Measurements from ENCODE around the gene TBRG4.
"Not testable (repeated sequence)": the region's sequence is repeated elsewhere in the genome, so short reads cannot be mapped to it uniquely, and the experiment has no call there.

The TBRG4 gene

GRCh38 chr7:45157653-45158401 is 46.3 kb upstream of the TBRG4 start, which contains the start of gene RAMP3:
TSS of gene RAMP3 (plus strand) at chr7:45157791. CDS start at chr7:45157829, 38 bp downstream.
- Histone ChIP-seq H3K27me3 (no peaks in the 10 kb centered on the region), H3K36me3 (no peaks in the 10 kb centered on the region), H3K4me1 (peaks cover 4% of the 10 kb centered on the region), H3K4me3 (ENCODE audit: low read depth, low read length) (no peak within 1 kb of the TSS), H3K9me3 (no peaks in the 10 kb centered on the region)
- TF ChIP-seq CTCF (IDR thresholded peaks at IDR 0.05; ENCODE audit: low read depth, low read length), result no peak
- no peak for DNase-seq

- H3K4me1 ChIP-seq, result peaks cover 4% of the 10 kb centered on the region
- no peak overlapping the region for H3K4me3 ChIP-seq (ENCODE audit: low read depth, low read length)
- H3K36me3 ChIP-seq, result no peaks in the 10 kb centered on the region
- H3K9me3 ChIP-seq, result no peaks in the 10 kb centered on the region
- no peaks in the 10 kb centered on the region for H3K27me3 ChIP-seq
- no peak for DNase-seq
- TF ChIP-seq CTCF (IDR thresholded peaks at IDR 0.05; ENCODE audit: low read depth, low read length), result no peak
Observed at GRCh38 chr7:45157286-45157652, 45.8 kb upstream of the TBRG4 start.

GRCh38 chr7:45156516-45157272 is 45.2 kb upstream of the TBRG4 start:
- DNase-seq, result no peak
- H3K4me3 ChIP-seq (ENCODE audit: low read depth, low read length), result no peak overlapping the region
- no peak for TF ChIP-seq CTCF (IDR thresholded peaks at IDR 0.05; ENCODE audit: low read depth, low read length)

GRCh38 chr7:45155941-45156340 is 44.4 kb upstream of the TBRG4 start:
- peaks cover 4% of the 10 kb centered on the region for H3K4me1 ChIP-seq
- no peak for DNase-seq

More at GRCh38 chr7:45156516-45157272, 45.2 kb upstream of the TBRG4 start:
- H3K9me3 ChIP-seq, result no peaks in the 10 kb centered on the region
- no peaks in the 10 kb centered on the region for H3K27me3 ChIP-seq
- peaks cover 4% of the 10 kb centered on the region for H3K4me1 ChIP-seq
- H3K36me3 ChIP-seq, result no peaks in the 10 kb centered on the region

GRCh38 chr7:45155357-45155900 is 43.9 kb upstream of the TBRG4 start:
- Histone ChIP-seq H3K4me1 (no peaks in the 10 kb centered on the region; the same call in none of the 2 replicates), H3K27me3 (no peaks in the 10 kb centered on the region), H3K36me3 (no peaks in the 10 kb centered on the region), H3K9me3 (no peaks in the 10 kb centered on the region), H3K4me3 (ENCODE audit: low read depth, low read length) (no peak overlapping the region)
- no peak for TF ChIP-seq CTCF (IDR thresholded peaks at IDR 0.05; ENCODE audit: low read depth, low read length)
- no peak for DNase-seq

More at GRCh38 chr7:45155941-45156340, 44.4 kb upstream of the TBRG4 start:
- Histone ChIP-seq H3K9me3 (no peaks in the 10 kb centered on the region), H3K27me3 (no peaks in the 10 kb centered on the region), H3K4me3 (ENCODE audit: low read depth, low read length) (no peak overlapping the region), H3K36me3 (no peaks in the 10 kb centered on the region)
- no peak for TF ChIP-seq CTCF (IDR thresholded peaks at IDR 0.05; ENCODE audit: low read depth, low read length)

- not testable (repeated sequence) for H3K4me1 ChIP-seq; H3K4me3 ChIP-seq (ENCODE audit: low read depth, low read length); H3K36me3 ChIP-seq; H3K9me3 ChIP-seq; DNase-seq; H3K27me3 ChIP-seq
Observed at GRCh38 chr7:45153861-45154260, 42.4 kb upstream of the TBRG4 start.

Measured in BE2C (cell line).